Measurements from ENCODE around the gene GRK5. TPM values are rescaled to one million over a fixed set of nuclear protein-coding genes. Genes with fewer than 3 reads are reported as not detected.

GRK5 gene
- total and polyA plus RNA-seq, 4 donors, result 73.8 to 112 (median 101) TPM

DNA sequence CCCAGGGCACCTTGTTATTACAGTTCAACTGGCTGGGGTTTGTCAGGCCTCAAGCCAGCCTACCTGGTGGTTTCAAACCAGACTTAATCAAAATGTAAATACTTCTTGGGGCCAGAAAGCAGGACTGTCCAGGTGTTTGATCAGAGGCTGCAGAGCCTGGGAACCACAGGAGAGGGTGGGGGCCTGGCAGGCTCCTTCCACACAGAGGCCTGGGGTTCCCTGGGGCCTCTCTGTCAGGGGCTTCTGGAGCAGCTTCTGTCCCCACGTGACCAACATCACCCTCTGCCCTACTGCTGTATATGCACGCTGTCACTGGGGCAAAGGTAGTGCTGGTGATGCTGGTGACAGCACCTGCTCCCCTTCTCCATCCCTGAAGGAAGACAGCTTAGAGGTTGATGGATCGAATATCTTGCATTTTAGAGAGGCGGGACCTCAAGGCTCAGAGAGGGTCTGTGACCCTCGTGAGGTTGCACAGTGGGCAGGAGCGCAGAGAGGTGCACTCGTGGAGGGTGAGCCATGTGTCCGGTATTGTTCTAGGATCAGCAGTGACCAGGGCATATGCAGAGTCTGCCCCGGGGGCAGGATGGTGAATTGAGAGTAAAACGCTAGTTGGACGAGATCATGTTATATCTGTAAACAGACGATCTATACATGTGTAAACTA lies 95.4 kb downstream of the GRK5 start:
- Histone ChIP-seq H3K27me3 (ENCODE audit: control insufficient read depth in 1 of 2, insufficient read depth in 2 of 2, low read length in 1 of 2) (no peaks in the 10 kb centered on the region), H3K4me1 (ENCODE audit: control insufficient read depth in 1 of 2, insufficient read depth in 2 of 2, low read length in 2 of 2) (peaks cover 4 to 12% of the 10 kb centered on the region in 2 donors), H3K9me3 (ENCODE audit: control insufficient read depth, low read length) (no peaks in the 10 kb centered on the region), H3K27ac (ENCODE audit: low read depth in 1 of 2, low read length in 2 of 2) (peak overlapping the region; percentile 56 to 65), H3K36me3 (ENCODE audit: control insufficient read depth in 1 of 2, insufficient read depth in 2 of 2, low read length in 1 of 2) (no peaks in the 10 kb centered on the region), H3K4me3 (ENCODE audit: low read length in 2 of 2) (no peak overlapping the region)
- DNase-seq (no peak), ATAC-seq (ENCODE audit: low FRiP score) (no peak)
- intact Hi-C loops (cut with DNase I), result no loop called here
- 76 to 77% methylated on average over 12 of the region's 12 CpGs for WGBS, 2 donors

GRCh38 chr10:119303886-119304285 lies 96.5 kb downstream of the GRK5 start:
- DNase-seq (no peak), ATAC-seq (ENCODE audit: low FRiP score) (no peak)
- 94 to 97% methylated on average over 3 of the region's 3 CpGs for WGBS, 2 donors
- Histone ChIP-seq H3K27ac (ENCODE audit: low read depth in 1 of 2, low read length in 2 of 2) (no peak overlapping the region), H3K27me3 (ENCODE audit: control insufficient read depth in 1 of 2, insufficient read depth in 2 of 2, low read length in 1 of 2) (no peaks in the 10 kb centered on the region), H3K36me3 (ENCODE audit: control insufficient read depth in 1 of 2, insufficient read depth in 2 of 2, low read length in 1 of 2) (no peaks in the 10 kb centered on the region), H3K9me3 (ENCODE audit: control insufficient read depth, low read length) (no peaks in the 10 kb centered on the region), H3K4me1 (ENCODE audit: control insufficient read depth in 1 of 2, insufficient read depth in 2 of 2, low read length in 2 of 2) (peaks cover 4 to 7% of the 10 kb centered on the region in 2 donors), H3K4me3 (ENCODE audit: low read length in 2 of 2) (no peak overlapping the region)
- intact Hi-C loops (cut with DNase I), result no loop called here

DNA sequence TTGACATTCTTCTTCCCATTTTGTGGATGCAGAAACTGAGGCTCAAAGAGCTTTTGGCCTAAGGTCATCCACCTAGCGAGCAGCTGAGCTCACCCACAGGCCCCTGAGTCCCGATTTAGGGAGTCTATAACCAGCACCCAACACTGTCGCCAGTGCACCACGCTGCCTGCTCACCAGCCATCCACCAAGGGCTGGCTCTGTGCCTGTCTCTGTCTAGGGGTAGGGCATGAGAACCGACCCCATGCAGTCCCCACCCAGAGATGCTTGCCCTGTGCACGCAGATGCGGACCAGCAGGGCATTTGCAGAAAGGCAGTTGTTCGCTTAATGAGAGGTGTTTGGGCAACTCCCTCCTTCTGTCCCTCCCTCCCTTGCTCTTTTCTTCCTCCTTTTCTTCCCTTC lies 97.2 kb downstream of the GRK5 start:
- H3K9me3 ChIP-seq (ENCODE audit: control insufficient read depth, low read length), result no peaks in the 10 kb centered on the region
- ATAC-seq (ENCODE audit: low FRiP score) (no peak), DNase-seq (no peak)
- no peaks in the 10 kb centered on the region for H3K36me3 ChIP-seq (ENCODE audit: control insufficient read depth in 1 of 2, insufficient read depth in 2 of 2, low read length in 1 of 2)
- H3K4me3 ChIP-seq (ENCODE audit: low read length in 2 of 2), result no peak overlapping the region
- H3K27ac ChIP-seq (ENCODE audit: low read depth in 1 of 2, low read length in 2 of 2), result no peak overlapping the region
- WGBS, 2 donors, result 84% methylated on average over 8 of the region's 8 CpGs
- H3K27me3 ChIP-seq (ENCODE audit: control insufficient read depth in 1 of 2, insufficient read depth in 2 of 2, low read length in 1 of 2), result no peaks in the 10 kb centered on the region
- H3K4me1 ChIP-seq (ENCODE audit: control insufficient read depth in 1 of 2, insufficient read depth in 2 of 2, low read length in 2 of 2), result peaks cover 4 to 7% of the 10 kb centered on the region in 2 donors
- intact Hi-C loops (cut with DNase I), result no loop called here

DNA sequence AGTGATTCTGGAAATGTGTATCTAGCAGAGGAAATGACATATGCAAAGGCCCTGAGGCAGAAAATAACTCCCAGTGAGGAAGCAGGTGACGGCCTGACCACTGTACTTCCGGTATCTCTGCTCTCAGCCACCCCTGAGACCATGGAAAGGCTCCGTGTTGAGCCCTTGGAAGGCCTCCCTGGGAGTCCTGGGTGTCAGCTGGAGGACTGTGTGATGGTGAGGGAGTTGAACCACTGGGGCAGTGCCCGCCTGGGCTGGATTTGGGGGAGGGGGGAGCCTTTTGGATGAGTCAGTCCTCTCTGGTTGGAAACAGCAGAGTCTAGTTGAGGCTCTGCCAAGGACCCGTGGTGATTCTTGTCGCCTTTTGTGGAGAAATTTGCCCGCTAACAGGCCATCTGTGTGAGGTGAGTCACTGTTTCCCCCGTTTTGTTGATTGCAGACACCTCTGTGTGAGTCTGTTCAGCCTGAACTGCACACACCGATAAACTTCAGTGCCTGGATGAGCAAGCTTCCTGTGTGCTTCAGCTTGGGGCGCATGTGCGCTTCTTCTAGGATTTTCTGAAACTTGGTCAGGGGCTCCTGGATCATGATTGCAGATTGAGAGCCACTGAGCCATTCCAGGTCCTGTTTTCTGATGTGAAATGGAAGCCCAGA lies 98.6 kb downstream of the GRK5 start:
- Histone ChIP-seq H3K27ac (ENCODE audit: low read depth in 1 of 2, low read length in 2 of 2) (peak overlapping the region; percentile 24 to 80), H3K4me1 (ENCODE audit: control insufficient read depth in 1 of 2, insufficient read depth in 2 of 2, low read length in 2 of 2) (peaks cover 6 to 9% of the 10 kb centered on the region in 2 donors), H3K36me3 (ENCODE audit: control insufficient read depth in 1 of 2, insufficient read depth in 2 of 2, low read length in 1 of 2) (no peaks in the 10 kb centered on the region), H3K9me3 (ENCODE audit: control insufficient read depth, low read length) (no peaks in the 10 kb centered on the region), H3K27me3 (ENCODE audit: control insufficient read depth in 1 of 2, insufficient read depth in 2 of 2, low read length in 1 of 2) (no peaks in the 10 kb centered on the region), H3K4me3 (ENCODE audit: low read length in 2 of 2) (no peak overlapping the region)
- ATAC-seq (ENCODE audit: low FRiP score), result peak; percentile 79
- WGBS, 2 donors, result 6 to 8% methylated on average over 11 of the region's 11 CpGs
- DNase-seq, result peak; percentile 93 to 94
- intact Hi-C loops (cut with DNase I), result no loop called here

GRCh38 chr10:119306514-119306951 lies 99.2 kb downstream of the GRK5 start:
- no peaks in the 10 kb centered on the region for H3K36me3 ChIP-seq (ENCODE audit: control insufficient read depth in 1 of 2, insufficient read depth in 2 of 2, low read length in 1 of 2)
- WGBS, 2 donors, result 35% methylated on average over 9 of the region's 9 CpGs
- no peak overlapping the region for H3K4me3 ChIP-seq (ENCODE audit: low read length in 2 of 2)
- peak; percentile 2 for ATAC-seq (ENCODE audit: low FRiP score)
- intact Hi-C loops (cut with DNase I), result no loop called here
- peaks cover 3 to 6% of the 10 kb centered on the region in 2 donors for H3K4me1 ChIP-seq (ENCODE audit: control insufficient read depth in 1 of 2, insufficient read depth in 2 of 2, low read length in 2 of 2)
- H3K27ac ChIP-seq (ENCODE audit: low read depth in 1 of 2, low read length in 2 of 2), result peak overlapping the region; percentile 15 to 80
- DNase-seq, result no peak
- H3K9me3 ChIP-seq (ENCODE audit: control insufficient read depth, low read length), result no peaks in the 10 kb centered on the region
- H3K27me3 ChIP-seq (ENCODE audit: control insufficient read depth in 1 of 2, insufficient read depth in 2 of 2, low read length in 1 of 2), result no peaks in the 10 kb centered on the region

DNA sequence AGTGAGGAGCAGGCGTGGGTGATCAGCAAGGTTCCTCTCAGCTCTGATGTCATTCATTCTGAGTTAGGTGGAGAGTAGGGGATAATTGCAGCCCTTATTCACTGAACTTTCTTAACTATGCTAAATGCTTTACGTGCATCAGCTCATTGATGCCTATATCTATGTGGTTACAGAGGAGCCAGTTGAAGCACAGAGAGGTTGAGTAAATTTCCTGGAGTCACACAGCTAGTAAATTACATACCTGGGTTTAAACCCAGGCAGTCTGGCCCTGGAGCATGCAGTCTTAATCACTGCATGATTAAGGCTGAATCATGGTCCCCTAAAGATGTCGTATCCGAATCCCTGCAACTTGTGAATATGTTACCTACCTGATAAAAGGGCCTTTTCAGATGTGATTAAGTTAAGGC lies 99.6 kb downstream of the GRK5 start:
- Histone ChIP-seq H3K9me3 (ENCODE audit: control insufficient read depth, low read length) (no peaks in the 10 kb centered on the region), H3K36me3 (ENCODE audit: control insufficient read depth in 1 of 2, insufficient read depth in 2 of 2, low read length in 1 of 2) (no peaks in the 10 kb centered on the region), H3K4me1 (ENCODE audit: control insufficient read depth in 1 of 2, insufficient read depth in 2 of 2, low read length in 2 of 2) (peaks cover 3% of the 10 kb centered on the region in 2 donors), H3K27me3 (ENCODE audit: control insufficient read depth in 1 of 2, insufficient read depth in 2 of 2, low read length in 1 of 2) (no peaks in the 10 kb centered on the region), H3K27ac (ENCODE audit: low read depth in 1 of 2, low read length in 2 of 2) (peak overlapping the region; percentile 15 to 80), H3K4me3 (ENCODE audit: low read length in 2 of 2) (no peak overlapping the region)
- intact Hi-C loops (cut with DNase I), result no loop called here
- ATAC-seq (ENCODE audit: low FRiP score) (no peak), DNase-seq (no peak)
- WGBS, 2 donors, result 77 to 81% methylated on average over 4 of the region's 4 CpGs

DNA sequence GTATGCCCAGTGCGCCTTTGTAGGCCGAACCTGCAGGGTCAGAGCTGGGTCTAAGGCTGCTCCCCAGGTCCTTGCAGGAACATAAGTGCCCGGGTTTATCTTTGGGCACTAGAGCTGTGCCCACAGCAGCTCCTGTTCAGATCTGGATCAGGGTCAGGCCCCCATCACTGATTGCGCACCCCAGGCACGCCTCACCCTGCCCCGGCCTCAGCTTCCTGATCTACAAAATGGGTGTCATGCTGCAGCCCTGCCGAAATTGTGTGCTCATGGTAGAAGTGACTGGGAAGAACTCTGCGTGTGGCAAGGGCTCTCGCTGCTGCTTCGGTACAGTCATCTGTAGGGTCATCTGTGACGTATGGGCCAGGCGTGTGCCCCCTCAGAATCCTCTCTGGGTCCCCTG lies 100.7 kb downstream of the GRK5 start:
- peak overlapping the region; percentile 15 to 46 for H3K27ac ChIP-seq (ENCODE audit: low read depth in 1 of 2, low read length in 2 of 2)
- WGBS, 2 donors, result 93 to 95% methylated on average over 12 of the region's 12 CpGs
- H3K4me1 ChIP-seq (ENCODE audit: control insufficient read depth in 1 of 2, insufficient read depth in 2 of 2, low read length in 2 of 2), result peaks cover 3% of the 10 kb centered on the region in 2 donors
- H3K4me3 ChIP-seq (ENCODE audit: low read length in 2 of 2), result no peak overlapping the region
- no peak for DNase-seq
- H3K36me3 ChIP-seq (ENCODE audit: control insufficient read depth in 1 of 2, insufficient read depth in 2 of 2, low read length in 1 of 2), result no peaks in the 10 kb centered on the region
- H3K27me3 ChIP-seq (ENCODE audit: control insufficient read depth in 1 of 2, insufficient read depth in 2 of 2, low read length in 1 of 2), result no peaks in the 10 kb centered on the region
- no peaks in the 10 kb centered on the region for H3K9me3 ChIP-seq (ENCODE audit: control insufficient read depth, low read length)
- no peak for ATAC-seq (ENCODE audit: low FRiP score)
- intact Hi-C loops (cut with DNase I), result no loop called here

DNA sequence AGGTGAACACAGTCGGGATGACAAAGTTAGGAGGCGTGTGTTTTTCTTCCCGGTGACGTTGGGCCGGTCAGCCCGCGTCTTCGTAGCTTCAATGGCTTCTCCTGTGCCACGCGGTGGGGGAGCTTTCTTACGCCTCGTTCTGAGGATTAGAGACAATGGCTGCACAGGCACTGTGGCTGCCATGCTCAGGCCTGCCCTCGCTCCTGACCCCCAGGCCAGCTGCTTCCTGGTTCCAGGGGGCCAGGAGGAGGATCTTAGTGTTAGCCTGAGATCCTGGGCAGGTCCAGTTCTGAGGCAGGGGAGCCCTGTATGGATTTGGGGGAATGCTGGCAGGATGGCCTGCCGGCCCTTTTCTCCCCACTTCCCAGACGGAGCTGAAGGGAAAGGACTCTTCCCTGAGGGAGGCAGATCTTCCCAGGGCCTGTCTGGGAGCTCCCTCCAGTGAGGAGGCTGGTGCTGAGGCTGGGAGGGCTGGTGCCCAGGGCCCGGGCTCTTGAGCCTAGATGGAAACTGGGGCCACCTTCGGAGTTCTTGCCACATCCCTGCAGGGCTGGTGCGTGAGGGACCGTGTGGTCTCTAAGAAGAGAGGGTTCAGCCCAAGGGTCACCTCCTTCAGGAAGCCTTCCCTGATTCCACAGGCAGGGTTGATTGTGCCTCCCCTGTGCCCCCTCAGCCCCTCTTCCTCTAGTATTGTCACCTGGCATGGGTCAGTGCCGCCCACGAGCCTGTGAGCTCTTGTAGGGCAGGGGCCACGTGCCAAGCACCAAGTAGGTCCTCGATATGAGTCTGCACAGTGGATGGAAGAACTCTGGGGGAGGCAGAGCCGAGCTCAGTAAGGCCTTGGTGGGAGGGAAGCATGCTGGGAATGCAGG lies 101.4 kb downstream of the GRK5 start:
- peak overlapping the region; percentile 58 to 70 for H3K27ac ChIP-seq (ENCODE audit: low read depth in 1 of 2, low read length in 2 of 2)
- no peaks in the 10 kb centered on the region for H3K27me3 ChIP-seq (ENCODE audit: control insufficient read depth in 1 of 2, insufficient read depth in 2 of 2, low read length in 1 of 2)
- no peaks in the 10 kb centered on the region for H3K36me3 ChIP-seq (ENCODE audit: control insufficient read depth in 1 of 2, insufficient read depth in 2 of 2, low read length in 1 of 2)
- no peak for DNase-seq
- WGBS, 2 donors, result 72 to 77% methylated on average over 24 of the region's 24 CpGs
- no peak overlapping the region for H3K4me3 ChIP-seq (ENCODE audit: low read length in 2 of 2)
- intact Hi-C loops (cut with DNase I), result no loop called here
- no peak for ATAC-seq (ENCODE audit: low FRiP score)
- H3K9me3 ChIP-seq (ENCODE audit: control insufficient read depth, low read length), result no peaks in the 10 kb centered on the region
- H3K4me1 ChIP-seq (ENCODE audit: control insufficient read depth in 1 of 2, insufficient read depth in 2 of 2, low read length in 2 of 2), result peaks cover 3% of the 10 kb centered on the region in 2 donors

All from aorta (tissue), 5 donors.